ENCODE measurements around the gene NAA25.
A peak's percentile ranks its signal among the peaks of the same experiment; 100 is the strongest.

Gene NAA25

DNA sequence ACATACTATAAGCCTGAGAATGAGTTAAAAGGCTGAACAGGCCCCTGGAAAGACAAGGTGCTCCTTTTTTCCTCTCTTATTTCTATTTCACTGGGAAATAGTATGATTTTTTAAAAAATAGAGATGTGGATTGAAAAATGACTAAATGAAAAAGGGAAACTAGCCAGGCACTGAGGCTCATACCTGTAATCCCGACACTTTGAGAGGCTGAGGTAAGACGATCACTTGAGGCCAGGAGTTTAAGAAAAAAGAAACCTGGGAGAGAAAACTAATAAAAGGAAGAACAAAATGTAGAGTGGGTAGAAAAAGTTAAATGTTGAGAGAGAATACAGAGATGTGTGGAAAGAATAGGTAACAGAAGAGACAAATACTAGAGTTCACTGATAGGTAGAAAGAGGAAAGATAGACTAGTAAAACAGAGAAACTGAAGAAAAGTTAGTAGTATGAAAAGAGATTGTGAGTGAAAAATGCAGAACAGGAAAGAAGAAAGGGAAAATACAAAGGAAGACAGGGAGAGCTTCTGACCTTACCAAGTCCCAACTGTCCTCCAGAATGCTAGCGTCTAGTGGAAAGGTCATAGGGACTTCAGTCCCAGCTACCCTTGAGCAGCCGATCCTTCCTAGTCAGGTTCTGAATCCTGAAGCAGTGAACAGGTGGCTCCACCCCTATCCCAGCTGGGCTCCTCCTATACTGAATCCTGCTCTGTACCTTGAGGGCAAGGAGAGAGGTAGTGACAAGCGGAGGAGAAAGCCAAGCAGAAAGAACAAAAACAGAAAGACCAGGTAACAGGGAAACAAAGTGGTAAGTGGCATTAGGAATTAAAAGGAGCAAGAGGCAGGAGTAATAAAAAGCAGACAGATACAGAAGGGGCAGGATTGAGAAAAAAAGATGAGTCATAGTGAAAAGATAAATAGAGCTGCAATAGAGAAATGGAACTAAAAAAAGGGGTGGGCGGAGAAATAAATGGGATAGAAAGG is 102.9 kb downstream of the NAA25 start:
- H3K4me1 ChIP-seq (ENCODE audit: control insufficient read depth in 1 of 2, insufficient read depth in 2 of 2, low read length in 2 of 2) = no peaks in the 10 kb centered on the region
- no CpG with 5 or more reads among the region's 6 CpGs for WGBS (ENCODE audit: extremely low coverage, insufficient coverage, insufficient read length)
- no peak overlapping the region for H4K8ac ChIP-seq (ENCODE audit: low read depth, low read length)

DNA sequence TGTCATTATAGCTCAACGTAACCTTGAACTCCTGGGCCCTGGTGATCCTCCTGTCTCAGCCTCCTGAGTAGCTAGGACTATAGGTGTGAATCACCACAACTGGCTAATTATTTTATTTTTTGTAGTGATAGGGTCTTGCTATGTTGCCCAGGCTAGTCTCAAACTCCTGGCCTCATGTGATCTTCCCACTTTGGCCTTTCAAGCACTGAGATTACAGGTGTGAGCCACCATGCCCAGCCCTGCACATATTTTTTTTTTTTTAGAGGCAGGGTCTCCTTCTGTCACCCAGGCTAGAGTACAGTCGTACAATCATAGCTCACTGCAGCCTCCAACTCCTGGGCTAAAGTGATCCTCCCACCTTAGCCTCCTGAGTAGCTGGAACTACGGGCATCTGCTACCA is 104.5 kb downstream of the NAA25 start:
- WGBS (ENCODE audit: extremely low coverage, insufficient coverage, insufficient read length) = no CpG with 5 or more reads among the region's 3 CpGs
- Histone ChIP-seq H3K27ac (ENCODE audit: low read depth, low read length) (no peak overlapping the region), H4K8ac (ENCODE audit: low read depth, low read length) (no peak overlapping the region), H3K4me2 (ENCODE audit: low read length) (no peak overlapping the region), H4K12ac (ENCODE audit: low read depth, low read length) (no peak overlapping the region), H3K36me3 (ENCODE audit: control insufficient read depth in 1 of 2, insufficient read depth in 2 of 2, low read length in 2 of 2) (peaks cover 0 to 1% of the 10 kb centered on the region in 2 experiments), H3K79me2 (ENCODE audit: control insufficient read depth, insufficient read depth, low read length, poor library complexity) (no peaks in the 10 kb centered on the region), H4K91ac (ENCODE audit: low read depth, low read length) (no peak overlapping the region), H2BK12ac (ENCODE audit: low read length) (no peak overlapping the region), H2BK120ac (ENCODE audit: insufficient read depth, low read length, poor library complexity) (no peak overlapping the region), H3K9me3 (ENCODE audit: insufficient read depth, low read depth, low read length) (no peaks in the 10 kb centered on the region), H3K79me1 (ENCODE audit: low read length) (no peaks in the 10 kb centered on the region), H2AFZ (ENCODE audit: insufficient read depth, low read length, poor library complexity) (no peak overlapping the region), H3K4me1 (ENCODE audit: control insufficient read depth in 1 of 2, insufficient read depth in 2 of 2, low read length in 2 of 2) (no peaks in the 10 kb centered on the region), H3K18ac (ENCODE audit: low read length) (no peak overlapping the region), H2BK5ac (ENCODE audit: low read depth, low read length, poor library complexity) (no peak overlapping the region), H3K14ac (ENCODE audit: low read length) (no peak overlapping the region), H2AK5ac (ENCODE audit: low read length) (no peak overlapping the region), H3K23ac (ENCODE audit: low read length) (no peak overlapping the region), H3K27me3 (ENCODE audit: insufficient read depth, low read length) (no peaks in the 10 kb centered on the region), H3K4me3 (ENCODE audit: low read depth, low read length) (no peak overlapping the region), H3K4ac (ENCODE audit: low read depth, low read length) (no peak overlapping the region), H3K9ac (ENCODE audit: low read length) (no peak overlapping the region)
- no peak for DNase-seq

More for the DNA sequence above, 102.9 kb downstream of the NAA25 start:
- Histone ChIP-seq H3K4ac (ENCODE audit: low read depth, low read length) (no peak overlapping the region), H3K23ac (ENCODE audit: low read length) (no peak overlapping the region), H2BK5ac (ENCODE audit: low read depth, low read length, poor library complexity) (no peak overlapping the region), H2BK120ac (ENCODE audit: insufficient read depth, low read length, poor library complexity) (no peak overlapping the region), H3K79me1 (ENCODE audit: low read length) (no peaks in the 10 kb centered on the region), H3K79me2 (ENCODE audit: control insufficient read depth, insufficient read depth, low read length, poor library complexity) (no peaks in the 10 kb centered on the region), H3K27ac (ENCODE audit: low read depth, low read length) (no peak overlapping the region), H3K9me3 (ENCODE audit: insufficient read depth, low read depth, low read length) (peaks cover 3% of the 10 kb centered on the region), H3K9ac (ENCODE audit: low read length) (peak overlapping the region; percentile 58), H3K14ac (ENCODE audit: low read length) (no peak overlapping the region), H2AK5ac (ENCODE audit: low read length) (no peak overlapping the region), H4K12ac (ENCODE audit: low read depth, low read length) (no peak overlapping the region), H3K4me3 (ENCODE audit: low read depth, low read length) (no peak overlapping the region), H4K91ac (ENCODE audit: low read depth, low read length) (no peak overlapping the region), H2BK12ac (ENCODE audit: low read length) (no peak overlapping the region), H3K36me3 (ENCODE audit: control insufficient read depth in 1 of 2, insufficient read depth in 2 of 2, low read length in 2 of 2) (peaks cover 0 to 1% of the 10 kb centered on the region in 2 experiments), H3K4me2 (ENCODE audit: low read length) (peak overlapping the region; percentile 4), H3K27me3 (ENCODE audit: insufficient read depth, low read length) (no peaks in the 10 kb centered on the region), H3K18ac (ENCODE audit: low read length) (no peak overlapping the region), H2AFZ (ENCODE audit: insufficient read depth, low read length, poor library complexity) (no peak overlapping the region)
- DNase-seq = peak; percentile 13 to 38

DNA sequence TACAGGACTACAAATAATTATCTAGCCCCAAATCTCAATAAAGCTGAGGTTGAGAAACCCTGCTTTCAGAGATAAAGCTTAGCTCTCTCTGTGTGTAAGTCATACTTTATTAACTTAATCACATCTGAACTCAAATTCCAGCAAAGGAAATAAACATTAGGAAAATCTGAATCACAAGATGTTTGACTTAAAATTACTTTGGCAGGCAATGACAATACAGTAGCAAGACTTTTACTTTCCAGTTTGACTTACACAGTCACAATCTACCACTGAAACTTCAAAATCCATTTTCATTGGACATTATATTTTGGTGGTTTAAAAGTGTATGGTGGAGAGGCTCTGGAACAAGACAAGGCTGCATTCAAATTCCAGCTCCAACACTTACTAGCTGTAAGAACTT is 107.0 kb downstream of the NAA25 start:
- H2AK5ac ChIP-seq (ENCODE audit: low read length) = no peak overlapping the region
- H3K79me1 ChIP-seq (ENCODE audit: low read length) = no peaks in the 10 kb centered on the region
- no peaks in the 10 kb centered on the region for H3K27me3 ChIP-seq (ENCODE audit: insufficient read depth, low read length)
- peaks cover 0 to 1% of the 10 kb centered on the region in 2 experiments for H3K36me3 ChIP-seq (ENCODE audit: control insufficient read depth in 1 of 2, insufficient read depth in 2 of 2, low read length in 2 of 2)
- no peak overlapping the region for H3K23ac ChIP-seq (ENCODE audit: low read length)
- H3K4ac ChIP-seq (ENCODE audit: low read depth, low read length) = no peak overlapping the region
- no peak overlapping the region for H2BK120ac ChIP-seq (ENCODE audit: insufficient read depth, low read length, poor library complexity)
- no peak overlapping the region for H4K91ac ChIP-seq (ENCODE audit: low read depth, low read length)
- H4K8ac ChIP-seq (ENCODE audit: low read depth, low read length) = no peak overlapping the region
- H4K12ac ChIP-seq (ENCODE audit: low read depth, low read length) = no peak overlapping the region
- no peak overlapping the region for H3K18ac ChIP-seq (ENCODE audit: low read length)
- H3K4me1 ChIP-seq (ENCODE audit: control insufficient read depth in 1 of 2, insufficient read depth in 2 of 2, low read length in 2 of 2) = no peaks in the 10 kb centered on the region
- H2BK12ac ChIP-seq (ENCODE audit: low read length) = no peak overlapping the region
- no peak overlapping the region for H3K4me3 ChIP-seq (ENCODE audit: low read depth, low read length)
- no peak overlapping the region for H2AFZ ChIP-seq (ENCODE audit: insufficient read depth, low read length, poor library complexity)
- H3K4me2 ChIP-seq (ENCODE audit: low read length) = no peak overlapping the region
- H3K79me2 ChIP-seq (ENCODE audit: control insufficient read depth, insufficient read depth, low read length, poor library complexity) = no peaks in the 10 kb centered on the region
- no peak overlapping the region for H3K9ac ChIP-seq (ENCODE audit: low read length)
- no peak overlapping the region for H2BK5ac ChIP-seq (ENCODE audit: low read depth, low read length, poor library complexity)
- H3K9me3 ChIP-seq (ENCODE audit: insufficient read depth, low read depth, low read length) = no peaks in the 10 kb centered on the region
- H3K27ac ChIP-seq (ENCODE audit: low read depth, low read length) = no peak overlapping the region
- H3K14ac ChIP-seq (ENCODE audit: low read length) = no peak overlapping the region
- DNase-seq = no peak

DNA sequence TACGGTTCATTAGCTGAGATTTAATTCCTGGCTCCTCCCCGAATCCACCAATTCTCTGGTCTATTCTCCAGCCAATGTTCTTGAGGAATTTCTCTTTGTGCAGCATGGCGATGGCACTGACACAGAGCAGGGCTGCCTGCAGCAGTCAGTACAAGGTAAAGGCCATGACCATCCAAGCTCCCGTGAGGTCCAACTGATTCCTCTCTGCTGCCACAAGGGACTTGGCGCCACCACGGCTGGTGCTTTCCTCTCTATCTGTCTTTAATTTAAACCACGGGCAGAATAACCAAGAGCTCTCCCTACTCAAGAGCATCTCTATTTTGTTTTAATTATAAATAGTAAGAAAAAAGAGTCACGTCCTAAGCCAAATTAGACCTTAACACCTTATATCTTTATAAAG is 107.8 kb downstream of the NAA25 start:
- H3K27me3 ChIP-seq (ENCODE audit: insufficient read depth, low read length) = no peaks in the 10 kb centered on the region
- no peak overlapping the region for H4K8ac ChIP-seq (ENCODE audit: low read depth, low read length)
- no peak overlapping the region for H3K4me2 ChIP-seq (ENCODE audit: low read length)
- no peak overlapping the region for H4K12ac ChIP-seq (ENCODE audit: low read depth, low read length)
- no peak overlapping the region for H2AFZ ChIP-seq (ENCODE audit: insufficient read depth, low read length, poor library complexity)
- no peak overlapping the region for H2BK5ac ChIP-seq (ENCODE audit: low read depth, low read length, poor library complexity)
- no peak for DNase-seq
- no peak overlapping the region for H2AK5ac ChIP-seq (ENCODE audit: low read length)
- H2BK12ac ChIP-seq (ENCODE audit: low read length) = no peak overlapping the region
- H3K4me1 ChIP-seq (ENCODE audit: control insufficient read depth in 1 of 2, insufficient read depth in 2 of 2, low read length in 2 of 2) = no peaks in the 10 kb centered on the region
- no peak overlapping the region for H3K4ac ChIP-seq (ENCODE audit: low read depth, low read length)
- no CpG with 5 or more reads among the region's 8 CpGs for WGBS (ENCODE audit: extremely low coverage, insufficient coverage, insufficient read length)
- no peaks in the 10 kb centered on the region for H3K9me3 ChIP-seq (ENCODE audit: insufficient read depth, low read depth, low read length)
- H3K79me1 ChIP-seq (ENCODE audit: low read length) = no peaks in the 10 kb centered on the region
- H3K9ac ChIP-seq (ENCODE audit: low read length) = no peak overlapping the region
- no peak overlapping the region for H2BK120ac ChIP-seq (ENCODE audit: insufficient read depth, low read length, poor library complexity)
- no peak overlapping the region for H3K18ac ChIP-seq (ENCODE audit: low read length)
- H4K91ac ChIP-seq (ENCODE audit: low read depth, low read length) = no peak overlapping the region
- H3K79me2 ChIP-seq (ENCODE audit: control insufficient read depth, insufficient read depth, low read length, poor library complexity) = no peaks in the 10 kb centered on the region
- no peak overlapping the region for H3K14ac ChIP-seq (ENCODE audit: low read length)
- no peak overlapping the region for H3K4me3 ChIP-seq (ENCODE audit: low read depth, low read length)
- no peak overlapping the region for H3K27ac ChIP-seq (ENCODE audit: low read depth, low read length)
- H3K23ac ChIP-seq (ENCODE audit: low read length) = no peak overlapping the region
- H3K36me3 ChIP-seq (ENCODE audit: control insufficient read depth in 1 of 2, insufficient read depth in 2 of 2, low read length in 2 of 2) = peaks cover 0 to 1% of the 10 kb centered on the region in 2 experiments
